Neural progenitor cell (in vitro differentiated cells): ENCODE results near the gene POPDC2. TPM values are rescaled to one million over a fixed set of nuclear protein-coding genes. Genes with fewer than 3 reads are reported as not detected.

ENCODE experiments used
- DNase-seq: peaks from one replicate; pipeline ENCODE4 v3.0.0-alpha.2; 2016; ENCODE audit warnings: low spot score
- H2AFZ ChIP-seq: fragments of 200-600 bp; sonication (generic); replicated peaks from 2 replicates; pipeline ENCODE4 v1.6.1; 2016; ENCODE audit warnings: antibody characterized with exemption
- H3F3A ChIP-seq: fragments of 200-600 bp; sonication (generic); 2 replicates; pipeline ENCODE4 v1.6.1; 2016; ENCODE audit warnings: antibody characterized with exemption, low read depth
- H3K27ac ChIP-seq: fragments of 200-600 bp; sonication (generic); 2 replicates; pipeline ENCODE4 v1.5.1; 2016; ENCODE audit warnings: mild to moderate bottlenecking
- H3K27me3 ChIP-seq: fragments of 200-600 bp; sonication (generic); 2 replicates; pipeline ENCODE4 v1.6.1; 2016; ENCODE audit warnings: mild to moderate bottlenecking, moderate library complexity
- H3K36me3 ChIP-seq: fragments of 200-600 bp; sonication (generic); 2 replicates; pipeline ENCODE4 v1.5.1; 2016
- H3K4me1 ChIP-seq: fragments of 200-600 bp; sonication (generic); 2 replicates; pipeline ENCODE4 v1.6.1; 2016; ENCODE audit warnings: mixed run types
- H3K4me2 ChIP-seq: fragments of 200-600 bp; sonication (generic); 2 replicates; pipeline ENCODE4 v1.6.1; 2016
- H3K4me3 ChIP-seq: fragments of 200-600 bp; sonication (generic); 2 replicates; pipeline ENCODE4 v1.5.1; 2016
- H3K79me2 ChIP-seq: fragments of 200-600 bp; sonication (generic); 2 replicates; pipeline ENCODE4 v1.6.1; 2016; ENCODE audit warnings: low read depth
- H3K9ac ChIP-seq: fragments of 200-600 bp; sonication (generic); 2 replicates; pipeline ENCODE4 v1.6.1; 2016
- H3K9me3 ChIP-seq: fragments of 200-600 bp; sonication (generic); 2 replicates; pipeline ENCODE4 v1.5.1; 2016; ENCODE audit warnings: low read depth
- H4K20me1 ChIP-seq: fragments of 200-600 bp; sonication (generic); 2 replicates; pipeline ENCODE4 v1.6.1; 2016; ENCODE audit warnings: low read depth
- H3K27ac Mint-ChIP-seq: 3 replicates; pipeline ENCODE4 v1.8.0; 2021; ENCODE audit warnings: mixed read lengths
- H3K27me3 Mint-ChIP-seq: 2 replicates; pipeline ENCODE4 v1.8.0; 2022; ENCODE audit warnings: low read depth, mild to moderate bottlenecking, inconsistent platforms, moderate library complexity, mixed read lengths; ENCODE audit not compliant: insufficient read depth
- H3K36me3 Mint-ChIP-seq: 3 replicates; pipeline ENCODE4 v1.8.0; 2021; ENCODE audit warnings: mixed read lengths
- H3K4me1 Mint-ChIP-seq: 3 replicates; pipeline ENCODE4 v1.8.0; 2021; ENCODE audit warnings: mixed read lengths
- H3K4me3 Mint-ChIP-seq: 3 replicates; pipeline ENCODE4 v1.8.0; 2021; ENCODE audit warnings: mild to moderate bottlenecking, moderate library complexity, mixed read lengths
- H3K9me3 Mint-ChIP-seq: 3 replicates; pipeline ENCODE4 v1.8.0; 2020; ENCODE audit warnings: mixed read lengths
- CTCF ChIP-seq: fragments of 200-600 bp; sonication (generic); IDR thresholded peaks from 2 replicates; pipeline ENCODE4 v1.5.1; 2017; ENCODE audit warnings: antibody characterized with exemption, mild to moderate bottlenecking
- EZH2 ChIP-seq: fragments of 200-600 bp; sonication (generic); IDR thresholded peaks from 2 replicates; pipeline ENCODE4 v1.6.1; 2017; ENCODE audit warnings: antibody characterized with exemption, mild to moderate bottlenecking, moderate library complexity
- EZH2phosphoT487 ChIP-seq: fragments of 200-600 bp; sonication (generic); IDR thresholded peaks from 2 replicates; pipeline ENCODE4 v1.6.1; 2017; ENCODE audit warnings: antibody characterized with exemption
- total RNA-seq: library from RNA; depleted of rRNA; stranded (reverse); fragments of >200 nt; gene quantifications from 2 replicates; pipeline ENCODE4 v1.2.3, GENCODE V29; 2015; ENCODE audit warnings: low replicate concordance

POPDC2 gene
- total RNA-seq, 1 donor from 2014 or later = 0.95 TPM

- Mint-ChIP-seq H3K4me3 (no peak overlapping the region), H3K4me1 (peaks cover 7% of the 10 kb centered on the region), H3K9me3 (no peaks in the 10 kb centered on the region), H3K27me3 (peaks cover 3% of the 10 kb centered on the region), H3K27ac (no peak overlapping the region), H3K36me3 (no peaks in the 10 kb centered on the region)
- Histone ChIP-seq H3K27ac (no peak overlapping the region), H3K4me3 (no peak overlapping the region), H3K4me1 (peaks cover under 1% of the 10 kb centered on the region), H3K9ac (no peak overlapping the region), H3K9me3 (no peaks in the 10 kb centered on the region), H3F3A (no peaks in the 10 kb centered on the region), H3K27me3 (no peaks in the 10 kb centered on the region), H4K20me1 (no peaks in the 10 kb centered on the region), H3K79me2 (no peaks in the 10 kb centered on the region), H2AFZ (no peak overlapping the region), H3K4me2 (no peak overlapping the region), H3K36me3 (no peaks in the 10 kb centered on the region)
- TF ChIP-seq EZH2phosphoT487 (no peak), CTCF (no peak), EZH2 (no peak)
- DNase-seq = no peak
Measured at GRCh38 chr3:119637679-119638477, 22.5 kb downstream of the POPDC2 start.

- no peak for DNase-seq
- Histone ChIP-seq H2AFZ (no peak overlapping the region), H3K36me3 (no peaks in the 10 kb centered on the region), H4K20me1 (no peaks in the 10 kb centered on the region), H3F3A (no peaks in the 10 kb centered on the region), H3K4me2 (no peak overlapping the region), H3K27me3 (no peaks in the 10 kb centered on the region), H3K4me1 (no peaks in the 10 kb centered on the region), H3K9ac (no peak overlapping the region), H3K79me2 (no peaks in the 10 kb centered on the region), H3K27ac (no peak overlapping the region), H3K9me3 (no peaks in the 10 kb centered on the region), H3K4me3 (no peak overlapping the region)
- Mint-ChIP-seq H3K4me3 (no peak overlapping the region), H3K27me3 (peaks cover 3% of the 10 kb centered on the region), H3K4me1 (peaks cover 7% of the 10 kb centered on the region), H3K9me3 (no peaks in the 10 kb centered on the region), H3K27ac (no peak overlapping the region), H3K36me3 (no peaks in the 10 kb centered on the region)
- no peak for TF ChIP-seq EZH2phosphoT487
- no peak for TF ChIP-seq EZH2
- no peak for TF ChIP-seq CTCF
Measured at GRCh38 chr3:119636891-119637611, 23.3 kb downstream of the POPDC2 start.

GRCh38 chr3:119636249-119636648 is 24.1 kb downstream of the POPDC2 start:
- Histone ChIP-seq H4K20me1 (no peaks in the 10 kb centered on the region), H3K4me1 (no peaks in the 10 kb centered on the region), H3K79me2 (no peaks in the 10 kb centered on the region), H3K27me3 (no peaks in the 10 kb centered on the region), H3K9me3 (no peaks in the 10 kb centered on the region), H3K36me3 (no peaks in the 10 kb centered on the region), H3K27ac (no peak overlapping the region), H2AFZ (no peak overlapping the region), H3K4me2 (no peak overlapping the region), H3F3A (no peaks in the 10 kb centered on the region), H3K9ac (no peak overlapping the region), H3K4me3 (no peak overlapping the region)
- H3K9me3 Mint-ChIP-seq = no peaks in the 10 kb centered on the region
- H3K27ac Mint-ChIP-seq = no peak overlapping the region
- peaks cover 7% of the 10 kb centered on the region for H3K4me1 Mint-ChIP-seq
- H3K27me3 Mint-ChIP-seq = peaks cover 2% of the 10 kb centered on the region
- DNase-seq = no peak
- no peak overlapping the region for H3K4me3 Mint-ChIP-seq
- no peaks in the 10 kb centered on the region for H3K36me3 Mint-ChIP-seq
- no peak for TF ChIP-seq EZH2phosphoT487
- TF ChIP-seq CTCF = no peak
